Measurements from ENCODE around the gene CHIC1.
A peak's percentile ranks its signal among the peaks of the same experiment; 100 is the strongest.
"Not testable (repeated sequence)": the region's sequence is repeated elsewhere in the genome, so short reads cannot be mapped to it uniquely, and the experiment has no call there.

Gene CHIC1

GRCh38 chrX:73562984-73563737, at the start of gene CHIC1:
Gene CHIC1, plus strand, starts transcription at chrX:73563197. Its CDS starts 88 bp downstream, at chrX:73563285.
- DNase-seq, result peak; percentile 84

DNA sequence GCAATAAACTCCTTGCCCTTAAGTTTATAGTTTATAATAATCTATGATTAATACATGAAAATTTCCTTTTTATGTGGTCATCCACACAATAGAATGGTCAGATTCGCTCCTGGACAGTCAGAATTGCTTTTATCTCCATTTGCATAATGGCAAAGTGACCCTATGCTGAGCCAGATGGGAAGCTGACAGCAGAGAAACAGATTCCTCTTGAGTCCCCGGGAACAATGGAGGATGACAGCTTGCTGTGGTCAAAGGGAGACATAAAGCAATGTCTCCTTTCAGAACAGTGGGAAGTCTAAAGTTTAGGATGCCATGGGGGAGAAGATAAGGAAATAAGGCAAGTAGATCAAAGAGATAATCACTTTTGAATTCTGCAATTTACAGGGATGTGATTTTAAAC, 40.2 kb upstream of the CHIC1 start:
- peak; percentile 20 for DNase-seq

DNA sequence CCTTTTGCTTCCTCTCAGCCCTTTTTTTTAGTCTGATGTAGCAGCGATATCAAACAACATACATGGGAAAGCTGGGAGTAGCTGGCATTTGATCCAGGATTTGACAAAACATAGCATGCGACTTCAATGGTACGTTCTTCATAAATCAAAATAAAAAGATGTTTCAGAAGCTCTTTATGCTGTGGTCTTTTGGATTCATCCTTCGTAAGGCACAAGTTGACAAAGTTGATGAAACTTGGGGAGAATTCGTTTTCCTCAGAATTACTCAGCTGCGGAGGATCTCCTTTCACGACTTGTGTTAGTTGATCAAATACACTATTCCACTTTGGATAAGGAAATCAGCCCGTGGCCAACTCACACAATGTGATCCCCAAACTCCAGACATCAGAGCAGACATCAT, 38.1 kb upstream of the CHIC1 start:
- no peak for DNase-seq

GRCh38 chrX:73525928-73526690, 36.9 kb upstream of the CHIC1 start:
- DNase-seq, result no peak

- not testable (repeated sequence) for DNase-seq
Observed at GRCh38 chrX:73531655-73532054, 31.3 kb upstream of the CHIC1 start.

DNA sequence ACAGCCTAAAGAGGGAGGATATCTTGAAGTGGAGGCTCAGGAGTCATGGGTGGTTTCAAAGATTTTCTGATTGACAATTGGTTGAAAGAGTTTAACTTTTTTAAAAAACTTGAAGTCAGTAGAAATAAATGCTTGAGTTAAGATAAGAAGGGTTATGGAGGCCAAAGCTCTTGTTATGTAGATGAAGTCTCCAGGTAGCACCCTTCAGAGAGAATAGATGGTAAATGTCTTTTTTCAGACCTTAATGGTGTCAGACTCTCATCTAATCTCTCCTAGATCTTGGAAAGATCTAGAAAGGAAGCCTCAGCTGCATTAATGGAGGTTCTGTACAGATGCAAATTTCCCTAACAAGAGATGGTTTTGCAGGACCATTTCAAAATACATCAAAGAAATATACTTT, 6.8 kb upstream of the CHIC1 start:
- no peak for DNase-seq

DNA sequence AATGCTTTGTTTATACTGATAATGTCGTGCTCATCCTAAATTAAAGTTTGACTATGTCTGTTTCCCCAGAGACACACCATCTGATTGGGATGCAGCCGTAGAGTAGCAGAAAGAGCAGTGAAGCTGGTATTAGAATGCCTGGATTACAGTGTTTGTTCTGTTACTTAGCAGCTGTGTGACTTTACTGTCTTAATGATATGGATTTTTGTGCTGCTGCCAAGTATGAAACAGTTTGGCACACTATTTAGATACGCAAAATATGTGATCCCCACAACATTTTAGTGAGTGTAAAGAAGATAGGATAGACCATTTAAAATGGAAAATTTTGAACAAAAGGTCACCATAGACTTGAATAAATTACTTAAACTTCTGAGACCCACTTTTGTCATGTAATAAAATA, 1.2 kb upstream of the CHIC1 start:
- no peak for DNase-seq

- no peak for DNase-seq
Observed at GRCh38 chrX:73562458-73562857, 539 bp upstream of the CHIC1 start.

- DNase-seq, result no peak
Observed at GRCh38 chrX:73563738-73564068, 706 bp downstream of the CHIC1 start.

- DNase-seq, result peak; percentile 53
Observed at GRCh38 chrX:73577361-73577760, 14.4 kb downstream of the CHIC1 start.

- DNase-seq, result no peak
Observed at GRCh38 chrX:73581002-73581628, 18.1 kb downstream of the CHIC1 start.

DNA sequence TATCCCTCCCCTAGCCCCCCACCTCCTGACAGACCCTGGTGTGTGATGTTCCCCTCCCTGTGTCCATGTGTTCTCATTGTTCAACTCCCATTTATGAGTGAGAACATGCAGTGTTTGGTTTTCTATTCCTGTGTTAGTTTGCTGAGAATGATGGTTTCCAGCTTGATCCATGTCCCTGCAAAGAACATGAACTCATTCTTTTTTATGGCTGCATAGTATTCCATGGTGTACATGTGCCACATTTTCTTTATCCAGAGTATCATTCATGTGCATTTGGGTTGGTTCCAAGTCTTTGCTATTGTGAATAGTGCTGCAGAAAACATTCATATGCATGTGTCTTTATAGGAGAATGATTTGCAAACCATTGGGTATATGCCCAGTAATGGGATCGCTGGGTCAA, 34.8 kb downstream of the CHIC1 start:
- DNase-seq, result not testable (repeated sequence)

DNA sequence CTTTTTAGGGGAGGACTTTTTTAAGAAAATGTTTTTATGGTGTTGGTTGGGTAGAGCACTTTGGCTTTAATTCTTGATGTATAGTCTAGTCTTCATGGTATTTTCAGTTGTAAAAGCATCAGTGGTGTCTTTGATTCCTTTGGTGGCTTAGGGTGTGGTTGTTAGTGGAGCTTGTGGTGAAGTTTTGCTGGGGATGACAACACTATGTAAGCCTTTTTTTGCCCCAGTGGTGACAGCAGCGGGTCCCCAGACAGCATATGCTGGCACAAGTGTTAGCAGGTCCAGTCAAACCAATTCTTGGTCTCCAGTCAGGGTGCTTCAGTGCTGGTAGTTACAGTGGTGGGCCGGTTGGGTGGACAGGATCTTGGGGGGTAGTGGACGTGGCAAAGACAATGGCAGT, 52.0 kb downstream of the CHIC1 start:
- DNase-seq, result no peak

DNA sequence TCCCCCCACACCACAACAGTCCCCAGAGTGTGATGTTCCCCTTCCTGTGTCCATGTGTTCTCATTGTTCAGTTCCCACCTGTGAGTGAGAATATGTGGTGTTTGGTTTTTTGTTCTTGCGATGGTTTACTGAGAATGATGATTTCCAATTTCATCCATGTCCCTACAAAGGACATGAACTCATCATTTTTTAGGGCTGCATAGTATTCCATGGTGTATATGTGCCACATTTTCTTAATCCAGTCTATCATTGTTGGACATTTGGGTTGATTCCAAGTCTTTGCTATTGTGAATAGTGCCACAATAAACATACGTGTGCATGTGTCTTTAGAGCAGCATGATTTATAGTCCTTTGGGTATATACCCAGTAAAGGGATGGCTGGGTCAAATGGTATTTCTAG, 78.7 kb downstream of the CHIC1 start:
- not testable (repeated sequence) for DNase-seq

DNA sequence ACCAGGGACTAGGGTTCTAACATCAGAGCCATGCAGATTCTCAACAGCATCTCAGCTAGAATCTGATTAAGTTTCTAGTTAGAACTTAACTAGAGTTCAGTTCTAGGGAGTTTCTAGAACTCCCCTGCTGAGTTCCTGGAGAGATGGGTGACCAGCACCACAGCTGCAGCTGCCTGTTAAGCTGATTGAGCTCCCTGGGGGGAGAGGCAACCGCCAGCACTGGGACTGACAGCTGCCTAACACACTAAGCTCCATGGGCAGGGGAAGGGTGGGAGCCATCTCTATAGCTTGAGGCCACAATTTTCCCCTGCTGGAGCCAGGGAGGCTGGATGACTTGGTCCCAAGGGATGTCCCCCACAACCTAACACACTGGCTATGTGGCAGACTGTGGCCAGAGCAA, 84.2 kb downstream of the CHIC1 start:
- DNase-seq, result no peak

DNA sequence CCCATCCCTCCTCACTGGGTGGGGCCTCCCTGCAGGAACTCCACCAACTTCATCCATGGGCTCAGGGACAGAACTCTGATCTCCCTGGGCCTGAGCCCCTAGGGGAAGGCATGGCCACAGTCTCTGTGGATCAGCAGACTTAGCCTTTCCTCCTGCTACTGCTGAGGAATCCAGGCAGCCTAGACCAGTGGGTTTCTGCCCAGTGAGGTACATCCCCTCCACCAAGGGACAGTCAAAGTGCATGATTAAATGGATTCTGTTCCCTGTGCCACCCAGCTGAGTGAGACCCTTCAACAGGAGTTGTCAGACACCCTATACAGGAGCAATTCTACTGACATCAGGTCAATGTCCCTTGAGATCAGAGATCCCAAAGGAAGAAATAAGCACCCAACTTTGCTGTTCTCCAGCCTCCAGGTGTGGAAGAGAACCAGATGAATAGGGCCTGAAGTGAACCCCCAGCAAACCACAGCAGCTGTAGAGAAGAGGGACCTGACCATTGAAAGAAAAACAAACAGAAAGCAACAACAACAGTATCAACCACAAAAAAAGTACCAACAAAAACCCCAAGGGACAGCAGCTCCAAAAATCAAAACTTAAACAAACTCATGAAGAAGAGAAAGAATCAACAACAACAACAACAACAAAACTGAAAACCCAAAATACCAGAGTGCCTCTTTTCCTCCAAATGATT, 84.8 kb downstream of the CHIC1 start:
- DNase-seq, result no peak

DNA sequence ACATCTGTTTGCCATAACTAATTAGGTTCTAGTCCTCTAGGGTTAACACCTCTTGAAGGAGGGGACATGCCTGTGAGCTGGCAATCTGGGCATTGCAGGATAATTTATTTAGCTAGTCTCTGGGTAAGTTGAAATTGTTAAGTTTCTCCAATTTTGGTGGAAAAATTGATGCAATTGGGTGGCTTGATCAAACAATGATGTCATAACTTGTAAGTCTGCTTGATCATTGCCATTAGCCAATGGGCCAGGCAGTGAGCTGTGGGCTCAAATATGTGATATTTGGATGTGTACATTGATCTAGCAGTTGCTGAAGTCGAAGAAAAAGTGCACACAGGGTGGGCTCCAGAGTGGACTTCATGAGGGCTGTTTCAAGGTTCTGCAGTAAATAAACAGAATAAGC, 98.3 kb downstream of the CHIC1 start:
- not testable (repeated sequence) for DNase-seq

- DNase-seq, result no peak
Observed at GRCh38 chrX:73668779-73669178, 105.8 kb downstream of the CHIC1 start.

GRCh38 chrX:73681408-73681807, 118.4 kb downstream of the CHIC1 start:
- DNase-seq, result no peak

- DNase-seq, result no peak
Observed at GRCh38 chrX:73683236-73683859, 120.4 kb downstream of the CHIC1 start.

- DNase-seq, result not testable (repeated sequence)
Observed at GRCh38 chrX:73707014-73707413, 144.0 kb downstream of the CHIC1 start.

DNA sequence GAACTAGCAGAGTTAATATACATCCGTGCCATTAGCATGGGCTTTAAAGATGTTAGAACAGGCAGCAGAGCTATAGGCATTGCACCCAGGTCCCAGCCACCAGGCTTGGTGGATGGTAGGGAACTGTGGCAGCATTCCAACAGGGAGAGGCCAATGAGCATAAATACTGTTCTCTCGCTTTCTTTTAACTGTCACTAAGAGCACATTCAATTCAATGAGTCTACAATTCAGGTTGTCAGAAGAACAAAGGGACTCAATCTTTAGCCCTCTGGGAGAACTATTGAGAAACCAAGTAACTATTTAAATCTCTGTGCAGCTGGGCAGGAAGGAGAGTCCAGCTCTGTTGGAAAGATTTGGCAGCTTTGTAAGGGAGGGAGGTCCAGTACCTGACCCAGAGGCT, 165.6 kb downstream of the CHIC1 start:
- DNase-seq, result peak; percentile 9

Measured in eye (tissue), 1 donor.